SK-N-SH (cell line): ENCODE results near the gene CNTNAP2. TPM values are rescaled to one million over a fixed set of nuclear protein-coding genes. Genes with fewer than 3 reads are reported as not detected.

ENCODE experiments used
- CTCF ChIA-PET: fragments of 300-600, 350-600 bp; formaldehyde crosslinking; extraction: SDS; loops from one replicate; lab custom pipeline; 2021; lab: Yijun Ruan, JAX
- POLR2A ChIA-PET: fragments of 350-600 bp; sonication (Branson Sonifier 250); formaldehyde crosslinking; extraction: SDS; loops from one replicate; lab custom pipeline; 2020; ENCODE audit warnings: antibody characterized with exemption, inconsistent platforms; lab: Yijun Ruan, JAX
- DNase-seq: peaks from one replicate; pipeline ENCODE4 v3.0.0; 2012
- H2AFZ ChIP-seq: fragments of 200-600 bp; sonication (generic); 2 replicates; pipeline ENCODE4 v1.8.1; 2016; ENCODE audit warnings: antibody characterized with exemption, mild to moderate bottlenecking, low read depth
- H3F3A ChIP-seq: fragments of 200-600 bp; sonication (generic); replicated peaks from 2 replicates; pipeline ENCODE3; 2016; ENCODE audit warnings: antibody characterized with exemption, mild to moderate bottlenecking; ENCODE audit not compliant: insufficient read depth
- H3K27ac ChIP-seq, 2 experiments: fragments of 200-500 bp in 1 of 2; fragments of 200-600 bp in 1 of 2; sonication (Bioruptor generic) in 1 of 2; sonication (generic), shearing (Covaris generic) in 1 of 2; 2 replicates each; pipeline versions ENCODE4 v1.5.1 to v1.6.1; 2014 to 2016; ENCODE audit warnings: low read depth in 2 of 2, inconsistent platforms in 1 of 2, low read length in 1 of 2, mild to moderate bottlenecking in 1 of 2, mixed read lengths in 1 of 2
- H3K27me3 ChIP-seq: fragments of 200-600 bp; sonication (generic), shearing (Covaris generic); 2 replicates; pipeline ENCODE4 v1.6.1; 2016; ENCODE audit warnings: mixed run types; ENCODE audit not compliant: insufficient read depth
- H3K36me3 ChIP-seq, 2 experiments: fragments of 200-500 bp in 1 of 2; fragments of 200-600 bp in 1 of 2; sonication (Bioruptor generic) in 1 of 2; sonication (generic) in 1 of 2; replicated peaks in 1 of 2; 2 replicates each; pipeline versions ENCODE3 to v1.5.1; 2014 to 2016; ENCODE audit warnings: low read length in 1 of 2, mild to moderate bottlenecking in 1 of 2; ENCODE audit not compliant: insufficient read depth in 2 of 2, control insufficient read depth in 1 of 2
- H3K4me1 ChIP-seq, 2 experiments: fragments of 200-500 bp in 1 of 2; fragments of 200-600 bp in 1 of 2; sonication (Bioruptor generic) in 1 of 2; sonication (generic), shearing (Covaris generic) in 1 of 2; 2 replicates each; pipeline versions ENCODE4 v1.5.1 to v1.6.1; 2014 to 2016; ENCODE audit warnings: low read depth in 1 of 2, low read length in 1 of 2, mixed run types in 1 of 2; ENCODE audit not compliant: insufficient read depth in 2 of 2, control insufficient read depth in 1 of 2
- H3K4me2 ChIP-seq: fragments of 200-600 bp; sonication (generic), shearing (Covaris generic); 2 replicates; pipeline ENCODE4 v1.6.1; 2017; ENCODE audit warnings: mixed run types
- H3K4me3 ChIP-seq, 2 experiments: fragments of 200-500 bp in 1 of 2; fragments of 200-600 bp in 1 of 2; sonication (Bioruptor generic) in 1 of 2; sonication (generic), shearing (Covaris generic) in 1 of 2; 2 replicates each; pipeline versions ENCODE4 v1.5.1 to v1.8.1; 2014 to 2016; ENCODE audit warnings: low read depth in 2 of 2, inconsistent platforms in 1 of 2, low read length in 1 of 2, mild to moderate bottlenecking in 1 of 2, mixed read lengths in 1 of 2, moderate library complexity in 1 of 2
- H3K79me2 ChIP-seq: fragments of 200-600 bp; sonication (generic); 2 replicates; pipeline ENCODE4 v1.8.1; 2017; ENCODE audit warnings: mild to moderate bottlenecking; ENCODE audit not compliant: insufficient read depth
- H3K9ac ChIP-seq: fragments of 200-600 bp; sonication (generic); 2 replicates; pipeline ENCODE4 v1.6.1; 2017; ENCODE audit warnings: mixed run types
- H3K9me2 ChIP-seq: fragments of 200-600 bp; sonication (generic); 2 replicates; pipeline ENCODE4 v1.6.1; 2017; ENCODE audit warnings: mixed run types
- H3K9me3 ChIP-seq: fragments of 200-600 bp; sonication (generic); 2 replicates; pipeline ENCODE4 v1.6.1; 2017; ENCODE audit warnings: mixed run types, mild to moderate bottlenecking, moderate library complexity
- H4K20me1 ChIP-seq: fragments of 200-600 bp; sonication (generic); 2 replicates; pipeline ENCODE4 v1.6.1; 2017; ENCODE audit warnings: mild to moderate bottlenecking, mixed run types; ENCODE audit not compliant: insufficient read depth
- CTCF ChIP-seq: fragments of 200-600 bp; sonication (generic); IDR thresholded peaks from 2 replicates; pipeline ENCODE4 v1.6.1; 2017; ENCODE audit warnings: antibody characterized with exemption, mild to moderate bottlenecking, moderate library complexity
- FOXJ3 ChIP-seq: sonication (generic); formaldehyde crosslinking; IDR thresholded peaks from 2 replicates; pipeline ENCODE4 v1.5.1; 2020; ENCODE audit warnings: mild to moderate bottlenecking, missing genetic modification reagents
- FOXM1 ChIP-seq: IDR thresholded peaks from 2 replicates; pipeline ENCODE4 v1.4.0; 2012; ENCODE audit warnings: low read depth, mild to moderate bottlenecking
- IRF3 ChIP-seq: fragments of 150-350 bp; IDR thresholded peaks from 2 replicates; pipeline ENCODE4 v1.6.1; 2016; ENCODE audit warnings: mild to moderate bottlenecking, low read depth, low read length
- JUND ChIP-seq: IDR thresholded peaks from 2 replicates; pipeline ENCODE4 v1.4.0; 2012
- MAX ChIP-seq: IDR thresholded peaks from 2 replicates; pipeline ENCODE4 v1.4.0; 2012; ENCODE audit warnings: low read depth
- MXI1 ChIP-seq: IDR thresholded peaks from 2 replicates; pipeline ENCODE4 v1.6.1; 2012; ENCODE audit warnings: mild to moderate bottlenecking, low read depth, low read length, improper control_type of control experiment
- PBX3 ChIP-seq: IDR thresholded peaks from 2 replicates; pipeline ENCODE4; 2012
- RAD21 ChIP-seq: IDR thresholded peaks from 2 replicates; pipeline ENCODE4 v1.6.1; 2012; ENCODE audit warnings: mild to moderate bottlenecking, low read length
- RCOR1 ChIP-seq: fragments of 150-350 bp; IDR thresholded peaks from 2 replicates; pipeline ENCODE4 v1.6.1; 2017; ENCODE audit warnings: antibody characterized with exemption, low read length
- REST ChIP-seq: IDR thresholded peaks from 2 replicates; pipeline ENCODE4 v1.6.1; 2012; ENCODE audit warnings: mild to moderate bottlenecking, low read depth, low read length, moderate library complexity
- RFX5 ChIP-seq: IDR thresholded peaks from 2 replicates; pipeline ENCODE4 v1.6.1; 2012; ENCODE audit warnings: mild to moderate bottlenecking, improper control_type of control experiment, low read length
- RXRA ChIP-seq: IDR thresholded peaks from 2 replicates; pipeline ENCODE4 v1.4.0; 2012; ENCODE audit warnings: low read depth, mild to moderate bottlenecking, borderline replicate concordance
- SIN3A ChIP-seq: IDR thresholded peaks from 2 replicates; pipeline ENCODE4 v1.6.1; 2012; ENCODE audit warnings: low read depth, mild to moderate bottlenecking, low read length, moderate library complexity, borderline replicate concordance
- SMC3 ChIP-seq: IDR thresholded peaks from 2 replicates; pipeline ENCODE4 v1.6.1; 2012; ENCODE audit warnings: low read depth, low read length, improper control_type of control experiment
- TAF1 ChIP-seq: IDR thresholded peaks from 2 replicates; pipeline ENCODE4 v1.6.1; 2012; ENCODE audit warnings: low read depth, mild to moderate bottlenecking, low read length, moderate library complexity, borderline replicate concordance
- TEAD4 ChIP-seq: IDR thresholded peaks from 2 replicates; pipeline ENCODE4 v1.4.0; 2012; ENCODE audit warnings: mild to moderate bottlenecking, borderline replicate concordance; ENCODE audit not compliant: insufficient read depth
- USF1 ChIP-seq: IDR thresholded peaks from 2 replicates; pipeline ENCODE4 v1.4.0; 2012; ENCODE audit warnings: low read depth, borderline replicate concordance
- YY1 ChIP-seq: IDR thresholded peaks from 2 replicates; pipeline ENCODE4 v1.4.0; 2012; ENCODE audit warnings: low read depth, mild to moderate bottlenecking
- ZBTB33 ChIP-seq: IDR thresholded peaks from 2 replicates; pipeline ENCODE4 v1.4.0; 2012; ENCODE audit warnings: low read depth, borderline replicate concordance
- WGBS: methylation state at CpG from one replicate; pipeline ENCODE4 v1.1.6; 2017; ENCODE audit warnings: low lambda C conversion rate; 5-methylcytosine and 5-hydroxymethylcytosine counted together
- polyA plus RNA-seq, 3 experiments: library from polyadenylated mRNA; depleted of rRNA; stranded (reverse); fragments of >200 nt; gene quantifications; 2 replicates each; pipeline ENCODE4 v1.2.3, GENCODE V29; 2012

CNTNAP2 gene
- polyA plus RNA-seq, 1 of the 3 experiments (the other 2 are of a cell fraction) = 3.4 TPM

GRCh38 chr7:147081117-147081516, 964.5 kb downstream of the CNTNAP2 start:
- no peaks in the 10 kb centered on the region for H3K9me2 ChIP-seq
- TF ChIP-seq SIN3A (no peak), FOXJ3 (CRISPR knock-in tag) (no peak), SMC3 (no peak), TEAD4 (no peak), USF1 (no peak), YY1 (no peak), JUND (no peak), RAD21 (no peak), PBX3 (no peak), RFX5 (no peak), MAX (no peak), CTCF (no peak), REST (no peak), ZBTB33 (no peak), RCOR1 (no peak), FOXM1 (no peak), MXI1 (no peak), TAF1 (no peak), RXRA (no peak), IRF3 (no peak)
- H3K36me3 ChIP-seq = no peaks in the 10 kb centered on the region
- ChIA-PET CTCF (no interaction called here), POLR2A (no interaction called here)
- no peaks in the 10 kb centered on the region for H3K79me2 ChIP-seq
- WGBS = 86% methylated on average over 7 of the region's 7 CpGs
- H3K4me3 ChIP-seq = no peak overlapping the region
- no peaks in the 10 kb centered on the region for H3K27me3 ChIP-seq
- H3K4me1 ChIP-seq = no peaks in the 10 kb centered on the region; a peak in 2 of 4 replicates
- H3K4me2 ChIP-seq = no peak overlapping the region
- no peaks in the 10 kb centered on the region for H3F3A ChIP-seq
- no peak overlapping the region for H3K27ac ChIP-seq
- H2AFZ ChIP-seq = no peak overlapping the region
- no peak overlapping the region for H3K9ac ChIP-seq
- no peaks in the 10 kb centered on the region for H4K20me1 ChIP-seq
- DNase-seq = no peak
- no peaks in the 10 kb centered on the region for H3K9me3 ChIP-seq
